OCI-LY1 (cell line): ENCODE data around the gene C20orf144.

ENCODE experiments used
- EZH2 ChIP-seq: fragments of 200-600 bp; sonication (generic), shearing (Covaris generic); IDR thresholded peaks from 2 replicates; pipeline ENCODE4 v1.8.0; 2017; ENCODE audit warnings: borderline replicate concordance, mixed run types, mild to moderate bottlenecking, antibody characterized with exemption, low read length, moderate library complexity, mixed read lengths
- TF ChIP-seq, protein P1 (sequence below): fragments of 200-600 bp; sonication (generic), shearing (Covaris generic); IDR thresholded peaks from 2 replicates; pipeline ENCODE4 v1.5.1; 2017; ENCODE audit warnings: mild to moderate bottlenecking, antibody characterized with exemption, low read length, moderate library complexity, mixed read lengths

- TF ChIP-seq, protein P1, sequence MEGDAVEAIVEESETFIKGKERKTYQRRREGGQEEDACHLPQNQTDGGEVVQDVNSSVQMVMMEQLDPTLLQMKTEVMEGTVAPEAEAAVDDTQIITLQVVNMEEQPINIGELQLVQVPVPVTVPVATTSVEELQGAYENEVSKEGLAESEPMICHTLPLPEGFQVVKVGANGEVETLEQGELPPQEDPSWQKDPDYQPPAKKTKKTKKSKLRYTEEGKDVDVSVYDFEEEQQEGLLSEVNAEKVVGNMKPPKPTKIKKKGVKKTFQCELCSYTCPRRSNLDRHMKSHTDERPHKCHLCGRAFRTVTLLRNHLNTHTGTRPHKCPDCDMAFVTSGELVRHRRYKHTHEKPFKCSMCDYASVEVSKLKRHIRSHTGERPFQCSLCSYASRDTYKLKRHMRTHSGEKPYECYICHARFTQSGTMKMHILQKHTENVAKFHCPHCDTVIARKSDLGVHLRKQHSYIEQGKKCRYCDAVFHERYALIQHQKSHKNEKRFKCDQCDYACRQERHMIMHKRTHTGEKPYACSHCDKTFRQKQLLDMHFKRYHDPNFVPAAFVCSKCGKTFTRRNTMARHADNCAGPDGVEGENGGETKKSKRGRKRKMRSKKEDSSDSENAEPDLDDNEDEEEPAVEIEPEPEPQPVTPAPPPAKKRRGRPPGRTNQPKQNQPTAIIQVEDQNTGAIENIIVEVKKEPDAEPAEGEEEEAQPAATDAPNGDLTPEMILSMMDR = no peak
- TF ChIP-seq EZH2 = no peak
These were observed 34.3 kb downstream of the C20orf144 start for GRCh38 chr20:33696448-33696847.
